ENCODE data around the gene LARP1B. TPM values are rescaled to one million over a fixed set of nuclear protein-coding genes. Genes with fewer than 3 reads are reported as not detected.

LARP1B gene
- polyA plus RNA-seq, 1 donor from 2014 or later: 30.8 TPM

DNA sequence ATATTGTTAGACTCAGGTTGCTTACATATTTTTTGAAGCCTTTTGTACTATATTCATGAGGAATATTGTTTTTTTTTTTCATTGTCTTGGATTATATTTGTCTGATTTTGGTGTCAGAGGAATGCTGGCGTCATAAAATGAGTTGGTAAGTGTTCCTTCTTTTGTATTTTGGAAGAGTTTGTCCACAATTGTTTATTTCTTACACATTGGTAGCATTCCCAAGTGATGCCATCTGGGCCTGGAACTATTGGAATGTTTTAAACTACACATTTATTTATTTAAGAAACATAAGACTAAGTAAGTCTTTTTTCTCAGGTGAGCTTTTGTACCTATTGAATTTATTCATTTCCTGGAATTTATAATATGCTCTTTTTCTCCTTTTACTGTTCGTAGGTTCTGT lies 107.6 kb downstream of the LARP1B start:
- Histone ChIP-seq H3K27me3 (ENCODE audit: insufficient read depth, low read depth, low read length) (no peaks in the 10 kb centered on the region), H3K9me2 (ENCODE audit: insufficient read depth, low read length) (no peaks in the 10 kb centered on the region), H3F3A (ENCODE audit: insufficient read depth, low read length, poor library complexity, severe bottlenecking) (no peaks in the 10 kb centered on the region), H3K79me2 (replicated peaks; ENCODE audit: insufficient read depth, low read length) (no peaks in the 10 kb centered on the region), H3K27ac (ENCODE audit: low read length) (no peak overlapping the region), H3K9ac (ENCODE audit: low read length) (no peak overlapping the region), H2AFZ (ENCODE audit: low read depth, low read length) (no peak overlapping the region), H3K4me3 (ENCODE audit: low read length) (no peak overlapping the region), H3K9me3 (ENCODE audit: low read length) (no peaks in the 10 kb centered on the region), H4K20me1 (ENCODE audit: insufficient read depth) (no peaks in the 10 kb centered on the region), H3K4me2 (ENCODE audit: low read length) (no peak overlapping the region), H3K36me3 (ENCODE audit: insufficient read depth, low read length) (no peaks in the 10 kb centered on the region)
- TF ChIP-seq TAF1 (IDR thresholded peaks at IDR 0.05; ENCODE audit: low read depth) (no peak), EP300 (conservative IDR thresholded peaks at IDR 0.05; ENCODE audit: poor library complexity, severe bottlenecking) (no peak), POLR2AphosphoS5 (IDR thresholded peaks at IDR 0.05) (no peak), RAD21 (conservative IDR thresholded peaks at IDR 0.05) (no peak), EZH2 (IDR thresholded peaks at IDR 0.05; ENCODE audit: borderline replicate concordance, insufficient read depth, low read length, poor library complexity, severe bottlenecking) (no peak), MXI1 (conservative IDR thresholded peaks at IDR 0.05; ENCODE audit: poor library complexity, severe bottlenecking) (no peak), SMC3 (conservative IDR thresholded peaks at IDR 0.05; ENCODE audit: poor library complexity) (no peak)
- TF ChIP-seq, protein P1, sequence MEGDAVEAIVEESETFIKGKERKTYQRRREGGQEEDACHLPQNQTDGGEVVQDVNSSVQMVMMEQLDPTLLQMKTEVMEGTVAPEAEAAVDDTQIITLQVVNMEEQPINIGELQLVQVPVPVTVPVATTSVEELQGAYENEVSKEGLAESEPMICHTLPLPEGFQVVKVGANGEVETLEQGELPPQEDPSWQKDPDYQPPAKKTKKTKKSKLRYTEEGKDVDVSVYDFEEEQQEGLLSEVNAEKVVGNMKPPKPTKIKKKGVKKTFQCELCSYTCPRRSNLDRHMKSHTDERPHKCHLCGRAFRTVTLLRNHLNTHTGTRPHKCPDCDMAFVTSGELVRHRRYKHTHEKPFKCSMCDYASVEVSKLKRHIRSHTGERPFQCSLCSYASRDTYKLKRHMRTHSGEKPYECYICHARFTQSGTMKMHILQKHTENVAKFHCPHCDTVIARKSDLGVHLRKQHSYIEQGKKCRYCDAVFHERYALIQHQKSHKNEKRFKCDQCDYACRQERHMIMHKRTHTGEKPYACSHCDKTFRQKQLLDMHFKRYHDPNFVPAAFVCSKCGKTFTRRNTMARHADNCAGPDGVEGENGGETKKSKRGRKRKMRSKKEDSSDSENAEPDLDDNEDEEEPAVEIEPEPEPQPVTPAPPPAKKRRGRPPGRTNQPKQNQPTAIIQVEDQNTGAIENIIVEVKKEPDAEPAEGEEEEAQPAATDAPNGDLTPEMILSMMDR (IDR thresholded peaks at IDR 0.05; ENCODE audit: poor library complexity, severe bottlenecking): no peak
- TF ChIP-seq, protein P2, sequence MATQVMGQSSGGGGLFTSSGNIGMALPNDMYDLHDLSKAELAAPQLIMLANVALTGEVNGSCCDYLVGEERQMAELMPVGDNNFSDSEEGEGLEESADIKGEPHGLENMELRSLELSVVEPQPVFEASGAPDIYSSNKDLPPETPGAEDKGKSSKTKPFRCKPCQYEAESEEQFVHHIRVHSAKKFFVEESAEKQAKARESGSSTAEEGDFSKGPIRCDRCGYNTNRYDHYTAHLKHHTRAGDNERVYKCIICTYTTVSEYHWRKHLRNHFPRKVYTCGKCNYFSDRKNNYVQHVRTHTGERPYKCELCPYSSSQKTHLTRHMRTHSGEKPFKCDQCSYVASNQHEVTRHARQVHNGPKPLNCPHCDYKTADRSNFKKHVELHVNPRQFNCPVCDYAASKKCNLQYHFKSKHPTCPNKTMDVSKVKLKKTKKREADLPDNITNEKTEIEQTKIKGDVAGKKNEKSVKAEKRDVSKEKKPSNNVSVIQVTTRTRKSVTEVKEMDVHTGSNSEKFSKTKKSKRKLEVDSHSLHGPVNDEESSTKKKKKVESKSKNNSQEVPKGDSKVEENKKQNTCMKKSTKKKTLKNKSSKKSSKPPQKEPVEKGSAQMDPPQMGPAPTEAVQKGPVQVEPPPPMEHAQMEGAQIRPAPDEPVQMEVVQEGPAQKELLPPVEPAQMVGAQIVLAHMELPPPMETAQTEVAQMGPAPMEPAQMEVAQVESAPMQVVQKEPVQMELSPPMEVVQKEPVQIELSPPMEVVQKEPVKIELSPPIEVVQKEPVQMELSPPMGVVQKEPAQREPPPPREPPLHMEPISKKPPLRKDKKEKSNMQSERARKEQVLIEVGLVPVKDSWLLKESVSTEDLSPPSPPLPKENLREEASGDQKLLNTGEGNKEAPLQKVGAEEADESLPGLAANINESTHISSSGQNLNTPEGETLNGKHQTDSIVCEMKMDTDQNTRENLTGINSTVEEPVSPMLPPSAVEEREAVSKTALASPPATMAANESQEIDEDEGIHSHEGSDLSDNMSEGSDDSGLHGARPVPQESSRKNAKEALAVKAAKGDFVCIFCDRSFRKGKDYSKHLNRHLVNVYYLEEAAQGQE (IDR thresholded peaks at IDR 0.05; ENCODE audit: borderline replicate concordance): no peak

DNA sequence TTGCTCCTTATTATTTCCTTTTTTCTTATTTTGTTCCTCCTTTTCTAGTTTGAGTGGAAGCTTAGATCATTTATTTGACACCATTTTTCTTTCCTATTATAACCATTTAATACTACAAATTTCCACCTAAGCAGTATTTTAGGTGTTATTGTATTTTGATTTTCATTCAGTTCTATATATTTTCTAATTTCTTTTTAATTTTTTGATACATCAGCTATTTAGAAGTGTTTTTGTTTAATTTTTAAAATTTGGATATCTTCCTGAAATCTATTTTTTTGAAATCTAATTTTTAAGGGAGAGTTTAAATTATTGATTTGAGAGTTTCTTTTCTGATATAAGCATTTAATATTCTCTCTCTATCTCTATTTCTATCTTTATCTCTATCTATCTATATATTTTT lies 108.1 kb downstream of the LARP1B start:
- no peak overlapping the region for H3K4me3 ChIP-seq (ENCODE audit: low read length)
- no peaks in the 10 kb centered on the region for H3K9me2 ChIP-seq (ENCODE audit: insufficient read depth, low read length)
- TF ChIP-seq TAF1 (IDR thresholded peaks at IDR 0.05; ENCODE audit: low read depth) (no peak), POLR2AphosphoS5 (IDR thresholded peaks at IDR 0.05) (no peak), EZH2 (IDR thresholded peaks at IDR 0.05; ENCODE audit: borderline replicate concordance, insufficient read depth, low read length, poor library complexity, severe bottlenecking) (no peak), RAD21 (conservative IDR thresholded peaks at IDR 0.05) (no peak), MXI1 (conservative IDR thresholded peaks at IDR 0.05; ENCODE audit: poor library complexity, severe bottlenecking) (no peak), EP300 (conservative IDR thresholded peaks at IDR 0.05; ENCODE audit: poor library complexity, severe bottlenecking) (no peak), SMC3 (conservative IDR thresholded peaks at IDR 0.05; ENCODE audit: poor library complexity) (no peak)
- TF ChIP-seq, protein P2 (IDR thresholded peaks at IDR 0.05; ENCODE audit: borderline replicate concordance): no peak
- TF ChIP-seq, protein P1 (IDR thresholded peaks at IDR 0.05; ENCODE audit: poor library complexity, severe bottlenecking): no peak
- no peak overlapping the region for H3K9ac ChIP-seq (ENCODE audit: low read length)
- H3K79me2 ChIP-seq (replicated peaks; ENCODE audit: insufficient read depth, low read length): no peaks in the 10 kb centered on the region
- H3K36me3 ChIP-seq (ENCODE audit: insufficient read depth, low read length): no peaks in the 10 kb centered on the region
- H3K4me2 ChIP-seq (ENCODE audit: low read length): no peak overlapping the region
- no peak overlapping the region for H2AFZ ChIP-seq (ENCODE audit: low read depth, low read length)
- no peaks in the 10 kb centered on the region for H3K9me3 ChIP-seq (ENCODE audit: low read length)
- H3K27me3 ChIP-seq (ENCODE audit: insufficient read depth, low read depth, low read length): no peaks in the 10 kb centered on the region
- no peak overlapping the region for H3K27ac ChIP-seq (ENCODE audit: low read length)
- H3F3A ChIP-seq (ENCODE audit: insufficient read depth, low read length, poor library complexity, severe bottlenecking): no peaks in the 10 kb centered on the region
- no peaks in the 10 kb centered on the region for H4K20me1 ChIP-seq (ENCODE audit: insufficient read depth)
